ENCODE measurements around the gene PRKCA. TPM values are rescaled to one million over a fixed set of nuclear protein-coding genes. Genes with fewer than 3 reads are reported as not detected.

Gene PRKCA
- total and polyA plus RNA-seq, 2 of the 13 experiments (the other 11 are each of a cell fraction or from before 2014, with no cell fraction given): 18.5 to 21.5 TPM

- 0 out of 2 replicates have a peak, but pooled peaks have one; percentile 63 for TF ChIP-seq STAT6 (CRISPR knock-in tag; IDR thresholded peaks at IDR 0.05; ENCODE audit: borderline replicate concordance)
- TF ChIP-seq, protein P1, sequence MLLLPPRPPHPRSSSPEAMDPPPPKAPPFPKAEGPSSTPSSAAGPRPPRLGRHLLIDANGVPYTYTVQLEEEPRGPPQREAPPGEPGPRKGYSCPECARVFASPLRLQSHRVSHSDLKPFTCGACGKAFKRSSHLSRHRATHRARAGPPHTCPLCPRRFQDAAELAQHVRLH (CRISPR knock-in tag; IDR thresholded peaks at IDR 0.05; ENCODE audit: borderline replicate concordance, low read depth): peak; percentile 86; the same call in 1 of the 2 replicates
- TF ChIP-seq ZNF354B (CRISPR knock-in tag; IDR thresholded peaks at IDR 0.05): no peak
- TF ChIP-seq, protein P2, sequence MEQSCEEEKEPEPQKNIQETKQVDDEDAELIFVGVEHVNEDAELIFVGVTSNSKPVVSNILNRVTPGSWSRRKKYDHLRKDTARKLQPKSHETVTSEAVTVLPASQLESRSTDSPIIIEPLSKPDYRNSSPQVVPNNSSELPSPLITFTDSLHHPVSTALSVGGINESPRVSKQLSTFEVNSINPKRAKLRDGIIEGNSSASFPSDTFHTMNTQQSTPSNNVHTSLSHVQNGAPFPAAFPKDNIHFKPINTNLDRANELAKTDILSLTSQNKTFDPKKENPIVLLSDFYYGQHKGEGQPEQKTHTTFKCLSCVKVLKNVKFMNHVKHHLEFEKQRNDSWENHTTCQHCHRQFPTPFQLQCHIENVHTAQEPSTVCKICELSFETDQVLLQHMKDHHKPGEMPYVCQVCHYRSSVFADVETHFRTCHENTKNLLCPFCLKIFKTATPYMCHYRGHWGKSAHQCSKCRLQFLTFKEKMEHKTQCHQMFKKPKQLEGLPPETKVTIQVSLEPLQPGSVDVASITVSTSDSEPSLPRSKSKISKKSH (CRISPR knock-in tag; IDR thresholded peaks at IDR 0.05; ENCODE audit: borderline replicate concordance): 0 out of 2 replicates have a peak, but pooled peaks have one; percentile 43
- no peak for TF ChIP-seq NFRKB (IDR thresholded peaks at IDR 0.05)
- TF ChIP-seq ISX (CRISPR knock-in tag; conservative IDR thresholded peaks at IDR 0.05): no peak
- 0 out of 2 replicates have a peak, but pooled peaks have one; percentile 71 for TF ChIP-seq SMAD1 (CRISPR knock-in tag; IDR thresholded peaks at IDR 0.05; ENCODE audit: borderline replicate concordance, low read depth)
- no peak for TF ChIP-seq PTBP1 (IDR thresholded peaks at IDR 0.05; ENCODE audit: low read depth, low read length, poor library complexity, severe bottlenecking)
- TF ChIP-seq CENPX (CRISPR knock-in tag; IDR thresholded peaks at IDR 0.05): no peak
- no peak for TF ChIP-seq POLR2G (IDR thresholded peaks at IDR 0.05; ENCODE audit: low read depth, low read length)
- no peak for TF ChIP-seq MATR3 (CRISPR knock-in tag; IDR thresholded peaks at IDR 0.05)
- TF ChIP-seq, protein P3, sequence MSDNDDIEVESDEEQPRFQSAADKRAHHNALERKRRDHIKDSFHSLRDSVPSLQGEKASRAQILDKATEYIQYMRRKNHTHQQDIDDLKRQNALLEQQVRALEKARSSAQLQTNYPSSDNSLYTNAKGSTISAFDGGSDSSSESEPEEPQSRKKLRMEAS (IDR thresholded peaks at IDR 0.05): peak; percentile 83
- TF ChIP-seq, protein P4, sequence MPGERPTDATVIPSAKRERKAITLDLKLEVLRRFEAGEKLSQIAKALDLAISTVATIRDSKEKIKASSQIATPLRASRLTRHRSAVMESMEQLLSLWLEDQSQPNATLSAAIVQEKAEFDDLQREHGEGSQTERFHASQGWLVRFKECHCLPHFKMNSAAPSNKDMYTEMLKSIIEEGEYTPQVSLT (CRISPR knock-in tag; IDR thresholded peaks at IDR 0.05; ENCODE audit: borderline replicate concordance, low read depth): no peak
- no peak for TF ChIP-seq YEATS4 (CRISPR knock-in tag; IDR thresholded peaks at IDR 0.05; ENCODE audit: borderline replicate concordance)
- TF ChIP-seq ZNF850 (CRISPR knock-in tag; conservative IDR thresholded peaks at IDR 0.05): no peak
- 0 out of 2 replicates have a peak, but pooled peaks have one; percentile 19 for TF ChIP-seq NFATC3 (CRISPR knock-in tag; IDR thresholded peaks at IDR 0.05)
- no peak for TF ChIP-seq IRF1 (CRISPR knock-in tag; IDR thresholded peaks at IDR 0.05; ENCODE audit: low read depth)
- no peak for TF ChIP-seq ZNF777 (CRISPR knock-in tag; IDR thresholded peaks at IDR 0.05)
- no peak for TF ChIP-seq RBM22 (optimal IDR thresholded peaks at IDR 0.05; ENCODE audit: low read length)
- no peak for TF ChIP-seq PCBP1 (IDR thresholded peaks at IDR 0.05; ENCODE audit: borderline replicate concordance, low read depth, low read length)
Measured at GRCh38 chr17:66567234-66568170, 265.1 kb downstream of the PRKCA start (continued).

Data from HepG2 (cell line).